Anterior cingulate cortex (tissue), 58 donors: Measurements from ENCODE around the gene ASIC1.
"Not testable (repeated sequence)": the region's sequence is repeated elsewhere in the genome, so short reads cannot be mapped to it uniquely, and the experiment has no call there.

Experiments used
- DNase-seq, 58 donors: peaks; one replicate each; lab custom pipeline; 2025; lab: John Stamatoyannopoulos, UW

The ASIC1 gene

DNA sequence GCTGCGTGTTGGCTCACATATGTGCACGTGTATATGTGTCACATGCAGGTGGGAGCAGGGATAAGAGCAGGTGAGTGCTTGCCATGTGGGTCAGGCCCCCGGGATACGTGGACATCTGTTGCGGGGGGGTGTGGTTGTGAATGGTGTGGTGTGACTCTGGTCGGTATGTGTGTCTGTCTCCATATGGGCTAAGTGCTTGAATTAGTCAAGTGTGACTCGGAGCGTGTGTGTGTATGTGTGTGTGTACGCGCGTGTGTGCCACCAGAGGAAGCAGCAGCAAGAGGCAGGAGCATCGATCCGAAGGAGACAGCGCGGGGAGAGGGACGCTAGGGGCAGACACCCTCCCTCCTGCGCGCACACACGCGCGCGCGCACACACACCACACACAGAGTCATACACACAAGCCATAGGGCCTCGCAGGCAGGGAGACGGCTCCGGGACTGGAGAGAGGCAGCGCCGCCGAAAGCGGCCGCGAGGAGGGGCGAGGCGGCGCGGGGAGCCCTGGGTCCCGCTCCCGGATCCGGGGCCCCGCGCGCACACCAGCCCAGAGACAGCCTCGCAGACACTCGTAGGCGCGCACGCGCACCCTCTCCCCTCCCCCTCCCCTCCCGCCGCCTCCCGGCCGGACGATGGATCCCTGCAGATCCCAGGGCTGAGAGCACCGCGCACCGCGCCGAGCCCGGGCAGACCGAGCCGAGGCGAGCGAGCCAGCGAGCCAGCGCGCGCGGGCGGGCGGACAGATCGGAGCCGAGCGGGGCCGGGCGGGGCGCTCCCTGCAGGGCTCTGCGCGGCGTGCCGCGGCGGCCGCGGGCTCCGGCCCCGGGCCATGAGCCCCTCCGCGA is at the start of gene ASIC1:
TSS of gene ASIC1 (plus strand) at position 597 of the 842 bp plus-strand sequence. CDS start 1,171 bp downstream, outside the sequence.
- peak; percentile 14 to 84 (median 68) for DNase-seq

DNA sequence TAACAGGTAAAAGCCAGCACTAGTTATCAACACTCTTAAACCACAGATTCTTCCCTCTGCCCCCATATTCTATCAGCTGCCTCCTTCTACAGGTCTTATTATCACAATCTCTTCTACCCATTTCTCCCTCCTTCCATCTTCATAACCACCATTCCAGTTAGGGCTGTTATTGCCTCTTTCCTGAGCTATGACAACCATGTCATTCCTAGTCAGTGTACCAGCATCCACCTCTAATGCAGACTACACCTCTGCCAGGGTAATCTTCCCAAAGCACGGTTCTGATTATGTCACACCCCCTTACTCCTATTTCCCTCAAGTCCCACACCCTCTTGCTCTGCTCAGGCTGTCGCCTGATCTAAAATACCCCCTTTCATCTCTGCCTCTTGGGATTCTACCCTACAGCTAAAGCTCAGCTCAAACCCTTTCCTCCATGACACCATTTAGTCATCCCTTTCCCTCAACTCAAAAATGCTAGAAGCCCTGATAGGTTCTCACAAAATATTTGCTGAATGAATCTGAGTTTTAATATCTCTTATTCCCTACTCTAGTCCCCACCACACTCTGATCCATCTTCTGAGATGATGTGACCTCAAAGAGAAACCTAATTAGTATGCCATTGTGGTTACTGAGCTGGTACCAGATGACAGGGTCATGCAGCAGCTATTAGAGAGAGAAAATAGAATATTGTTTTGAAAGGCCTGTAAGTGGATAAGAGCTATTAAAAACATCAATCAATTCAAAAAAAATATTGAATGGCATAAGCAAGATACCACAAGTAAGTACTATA is 43.8 kb upstream of the ASIC1 start:
- peak in 1 of 58 donors; percentile 3 for DNase-seq

DNA sequence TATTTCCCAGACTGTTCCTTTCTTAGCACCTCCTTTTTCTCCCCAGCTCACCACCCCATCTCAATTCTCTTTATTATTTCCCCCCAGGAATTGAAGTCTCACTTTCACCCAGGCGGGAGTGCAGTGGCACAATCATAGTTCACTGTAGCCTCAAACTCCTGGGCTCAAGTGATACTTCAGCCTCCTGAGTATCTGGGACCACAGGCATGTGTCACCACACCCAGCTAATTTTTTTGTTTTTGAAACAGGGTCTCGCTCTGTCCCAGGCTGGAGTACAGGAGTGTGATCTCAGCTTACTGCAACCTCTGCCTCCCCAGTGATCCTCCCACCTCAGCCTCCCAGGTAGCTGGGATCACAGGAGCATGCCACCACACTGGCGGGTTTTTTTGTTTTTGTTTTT is 43.1 kb upstream of the ASIC1 start:
- no peak for DNase-seq

DNA sequence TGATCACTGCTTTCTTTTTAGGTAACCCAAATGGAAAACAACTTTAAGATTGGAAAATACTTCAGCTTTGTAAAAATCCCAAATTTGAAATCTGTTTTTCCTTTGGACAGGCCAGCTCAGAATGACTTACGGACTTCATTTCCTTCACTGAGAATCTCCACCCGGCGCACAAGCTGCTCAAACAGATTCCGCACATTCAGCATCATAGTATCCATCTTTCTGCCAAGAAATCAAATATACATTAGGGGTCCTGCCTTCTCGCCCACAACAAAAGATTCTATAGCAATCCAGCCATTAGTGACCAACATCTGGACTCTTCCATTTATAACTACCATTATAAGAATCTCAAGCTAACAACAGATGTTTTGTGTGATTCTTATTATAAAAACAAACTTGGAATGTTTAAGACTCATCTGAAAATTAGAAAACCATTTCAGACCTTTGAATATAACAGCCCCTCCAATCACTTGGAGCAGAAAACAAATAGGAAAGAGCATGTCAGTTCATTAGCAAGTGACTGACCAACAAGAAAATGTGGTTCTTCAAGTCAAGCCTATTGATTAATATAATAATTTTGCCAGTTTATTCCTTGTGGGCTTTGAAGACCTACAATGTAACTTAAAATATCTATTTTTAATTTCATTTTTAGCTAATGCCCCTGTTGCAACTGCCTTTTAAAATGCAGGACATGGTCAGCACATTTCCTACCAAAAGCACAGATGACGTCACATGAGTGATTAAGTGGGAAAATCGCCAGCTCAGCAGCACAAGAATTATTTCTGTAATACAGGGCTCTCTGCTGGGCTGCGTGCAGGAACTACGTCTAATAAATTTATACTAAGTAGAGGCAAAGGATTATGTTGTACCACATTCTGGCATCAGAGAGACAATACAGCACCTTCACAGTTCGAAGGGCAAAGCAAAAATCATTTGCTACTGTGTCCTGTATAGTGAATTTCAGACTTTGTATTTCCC is 40.6 kb upstream of the ASIC1 start:
- DNase-seq: peak in 27 of 58 donors; percentile 5 to 73 (median 31)

DNA sequence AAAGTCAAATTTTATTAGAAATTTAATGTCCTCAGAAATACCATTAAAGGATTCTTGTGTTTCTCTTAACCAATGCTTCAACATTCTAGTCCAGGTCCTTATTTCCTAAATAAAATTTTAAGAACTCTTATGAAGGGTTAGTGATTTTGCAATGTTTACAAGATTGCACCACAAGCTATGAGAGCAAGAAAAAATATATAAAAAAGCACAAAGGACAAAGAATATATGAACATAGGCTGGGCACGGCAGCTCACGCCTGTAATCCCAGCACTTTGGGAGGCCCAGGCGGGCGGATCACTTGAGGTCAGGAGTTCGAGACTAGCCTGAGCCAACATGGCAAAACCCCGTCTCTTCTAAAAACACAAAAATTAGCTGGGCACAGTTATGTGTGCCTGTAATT is 39.8 kb upstream of the ASIC1 start:
- no peak for DNase-seq

DNA sequence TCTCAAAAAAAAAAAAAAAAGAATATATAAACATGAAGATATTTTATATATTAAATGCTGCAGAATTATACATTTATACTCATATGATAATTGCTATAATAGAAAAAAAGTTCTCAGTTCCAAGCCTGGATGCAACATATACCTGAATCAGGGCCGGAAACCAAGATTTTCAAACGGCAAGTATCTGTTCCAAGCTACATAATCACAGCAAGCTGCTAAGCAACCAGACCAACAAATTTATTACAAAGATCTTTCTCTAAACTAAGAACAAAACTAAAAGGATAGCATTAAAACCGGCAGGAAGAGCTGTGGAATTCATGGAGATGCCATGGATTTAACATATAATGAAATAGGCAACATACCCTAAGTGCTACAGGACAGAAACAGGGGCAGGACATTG is 39.2 kb upstream of the ASIC1 start:
- DNase-seq: no peak

DNA sequence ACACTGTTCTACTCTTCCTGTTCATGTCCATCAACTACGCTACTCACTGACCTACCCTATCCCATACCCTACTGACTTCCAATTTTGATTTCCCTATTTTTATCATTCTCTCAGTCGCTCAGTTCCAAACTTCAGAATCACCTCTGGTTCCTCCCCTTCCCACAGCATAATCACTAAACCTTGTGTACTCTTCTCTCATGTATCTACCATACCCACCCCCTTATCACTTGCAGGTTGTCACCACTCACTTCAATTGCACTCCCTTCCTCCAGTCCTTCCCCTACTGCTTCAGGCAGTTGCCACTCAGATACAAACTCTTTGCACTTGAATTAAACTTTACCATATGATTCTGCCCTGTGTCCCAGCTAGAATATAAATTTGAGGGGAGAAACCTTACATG is 38.4 kb upstream of the ASIC1 start:
- no peak for DNase-seq

DNA sequence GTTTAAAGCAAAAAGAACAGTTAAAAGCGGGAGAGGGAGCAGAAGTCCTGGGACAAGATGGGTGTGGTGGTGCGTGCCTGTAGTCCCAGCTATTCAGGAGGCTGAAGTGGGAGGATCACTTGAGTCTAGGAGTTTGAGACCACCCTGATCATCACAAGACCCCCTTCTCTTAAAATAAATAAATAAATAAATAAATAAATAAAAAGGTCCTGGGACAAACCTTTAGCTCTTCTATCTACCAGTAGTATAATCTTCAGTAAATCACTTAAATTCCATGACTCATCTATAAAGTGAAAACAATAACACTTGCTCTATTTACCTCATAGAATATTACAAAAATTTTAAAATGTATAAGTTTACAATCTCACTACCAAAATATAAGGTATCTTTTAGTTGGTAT is 37.9 kb upstream of the ASIC1 start:
- DNase-seq: no peak

DNA sequence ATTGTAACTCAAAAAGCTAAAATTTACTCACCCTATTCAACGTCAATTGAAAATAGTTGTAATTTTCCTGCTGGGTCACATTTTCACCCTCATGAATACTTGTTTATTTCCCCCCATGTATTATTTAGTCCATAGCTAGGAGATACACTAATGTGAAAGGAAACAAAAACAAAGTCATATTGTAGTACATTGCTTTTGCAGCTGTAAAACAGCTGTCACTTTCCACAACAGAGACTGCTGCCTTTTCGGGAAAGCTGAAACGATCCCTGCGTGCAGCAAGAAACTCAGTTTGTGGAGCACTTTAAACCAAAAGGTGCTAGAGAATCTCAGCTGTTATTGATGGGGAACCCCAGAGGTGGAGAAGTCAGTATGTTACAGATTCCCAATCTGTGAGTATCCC is 36.4 kb upstream of the ASIC1 start:
- DNase-seq: no peak

DNA sequence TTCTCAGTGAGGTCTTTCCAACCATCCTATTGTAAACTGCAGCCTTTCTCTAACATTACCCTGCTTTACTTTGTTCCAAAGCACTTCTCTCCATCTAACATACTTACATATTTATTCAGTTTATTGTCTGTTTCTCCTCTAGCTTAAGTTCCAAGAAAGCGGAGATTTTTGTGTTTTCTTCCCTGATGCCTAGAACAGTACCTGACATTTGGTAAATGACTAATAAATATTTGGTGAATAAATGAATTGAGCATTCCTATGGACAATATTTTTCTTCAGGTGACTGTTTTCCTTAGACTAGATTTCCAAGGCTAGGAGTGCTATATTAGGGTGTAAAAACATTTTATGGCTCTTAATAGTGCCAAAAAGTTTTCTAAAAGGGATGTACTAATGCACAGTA is 34.5 kb upstream of the ASIC1 start:
- no peak for DNase-seq

DNA sequence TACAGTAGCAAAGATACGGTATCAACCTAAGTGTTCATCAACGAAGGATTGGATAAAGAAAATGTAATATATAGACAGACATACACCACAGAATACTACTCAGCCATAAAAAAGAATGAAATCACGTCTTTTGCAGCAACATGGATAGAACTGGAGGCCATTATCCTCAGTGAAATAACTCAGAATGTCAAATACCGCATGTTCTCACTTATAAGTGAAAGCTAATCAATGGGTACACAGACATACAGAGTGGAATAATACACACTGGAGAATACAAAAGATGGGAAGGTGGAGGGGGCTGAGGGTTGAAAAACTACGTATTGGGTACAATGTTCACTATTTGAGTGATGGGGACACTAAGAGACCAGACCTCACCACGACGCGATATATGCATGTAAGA is 33.2 kb upstream of the ASIC1 start:
- DNase-seq: no peak

DNA sequence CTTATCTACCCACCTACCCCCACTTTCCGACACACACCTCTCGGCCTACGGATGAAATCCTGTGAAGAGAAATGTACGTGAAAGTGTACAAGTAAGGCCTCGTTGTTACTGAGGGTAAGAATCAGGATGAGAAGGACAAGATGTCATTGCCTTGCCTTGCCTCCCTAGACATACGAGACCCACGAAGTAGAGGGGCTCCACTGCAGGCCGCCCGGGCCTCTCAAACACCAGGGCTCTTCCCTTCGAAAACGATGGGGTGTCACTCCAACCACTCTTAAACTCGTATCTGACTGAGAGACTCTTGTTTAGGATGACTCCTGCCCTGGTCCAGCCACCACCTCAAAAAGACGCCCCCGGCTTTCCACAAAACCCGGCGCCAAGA is 32.6 kb upstream of the ASIC1 start:
- DNase-seq: no peak

DNA sequence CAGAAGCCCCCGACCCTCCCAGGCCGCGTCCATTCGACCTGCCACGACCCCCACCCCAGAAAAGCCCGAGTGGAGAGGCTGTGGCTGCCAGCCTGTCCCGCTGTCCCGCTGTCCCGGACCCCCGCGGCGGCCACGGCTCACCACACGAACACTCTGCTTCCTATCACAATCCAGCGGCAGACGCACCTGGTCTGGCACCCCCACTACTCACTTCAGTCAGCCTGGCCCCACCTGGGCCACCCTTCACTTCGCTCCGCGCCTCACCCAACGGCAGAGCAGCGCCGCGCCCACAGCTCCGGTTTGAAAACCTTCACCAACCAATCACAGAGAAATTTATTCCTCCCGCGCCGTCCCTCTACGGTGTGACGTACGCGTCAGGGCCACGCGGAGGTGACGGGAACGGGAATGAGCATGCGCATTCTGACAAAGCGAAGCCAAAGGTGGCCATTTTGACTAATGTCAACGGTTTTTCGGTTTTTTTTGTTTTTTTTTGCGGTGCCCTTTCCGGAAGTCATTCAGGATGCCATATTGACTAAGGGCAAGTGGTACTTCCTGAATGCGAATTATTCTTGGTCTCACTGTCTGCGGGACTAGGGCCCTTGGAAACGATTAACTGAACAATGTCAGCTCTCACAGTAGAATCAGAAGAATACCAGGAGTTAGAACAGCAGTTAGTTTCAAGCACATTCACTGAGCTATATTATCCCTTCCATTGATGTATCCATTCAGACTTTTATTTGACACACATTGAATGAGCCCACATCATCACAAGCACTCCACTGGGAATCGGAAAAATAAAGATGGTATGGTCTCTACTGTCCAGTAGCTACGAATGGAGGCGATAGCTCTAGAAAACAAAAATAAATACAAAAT is 32.0 kb upstream of the ASIC1 start, which contains the start of gene RACGAP1:
TSS of gene RACGAP1 (minus strand) at position 308 of the 873 bp plus-strand sequence. CDS start 8,779 bp downstream, outside the sequence.
- DNase-seq: peak; percentile 47 to 97 (median 89)

DNA sequence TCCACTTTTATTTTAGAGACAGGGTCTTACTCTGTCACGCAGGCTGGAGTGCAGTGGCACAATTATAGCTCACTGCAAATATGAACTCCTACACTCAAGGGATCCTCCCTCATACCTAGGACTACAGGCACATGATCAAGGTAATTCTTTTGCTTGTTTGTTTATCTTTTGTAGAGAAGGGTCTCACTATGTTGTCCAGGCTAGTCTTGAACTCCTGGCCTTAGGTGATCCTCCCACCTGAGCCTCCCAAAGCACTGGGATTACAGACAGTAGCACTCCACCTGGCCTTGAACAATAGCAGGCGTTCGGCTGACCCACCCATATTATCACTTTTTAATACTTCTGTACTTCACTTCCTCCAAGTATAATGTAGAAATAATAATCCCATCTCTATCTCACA is 30.7 kb upstream of the ASIC1 start:
- no peak for DNase-seq

DNA sequence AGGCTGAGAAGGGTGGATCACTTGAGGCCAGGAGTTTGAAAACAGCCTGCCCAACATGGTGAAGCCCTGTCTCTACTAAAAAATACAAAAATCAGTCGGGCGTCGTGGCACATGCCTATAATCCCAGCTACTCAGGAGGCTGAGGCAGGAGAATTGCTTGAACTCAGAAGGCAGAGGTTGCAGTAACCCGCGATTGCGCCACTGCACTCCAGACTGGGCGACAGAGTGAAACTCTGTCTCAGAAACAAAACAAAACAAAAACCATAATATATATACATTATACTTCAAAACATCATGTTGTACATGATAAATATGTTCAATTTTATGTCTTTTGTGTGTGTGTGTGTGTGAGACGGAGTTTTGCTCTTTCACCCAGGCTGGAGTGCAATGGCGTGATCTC is 26.9 kb upstream of the ASIC1 start:
- DNase-seq: not testable (repeated sequence)

DNA sequence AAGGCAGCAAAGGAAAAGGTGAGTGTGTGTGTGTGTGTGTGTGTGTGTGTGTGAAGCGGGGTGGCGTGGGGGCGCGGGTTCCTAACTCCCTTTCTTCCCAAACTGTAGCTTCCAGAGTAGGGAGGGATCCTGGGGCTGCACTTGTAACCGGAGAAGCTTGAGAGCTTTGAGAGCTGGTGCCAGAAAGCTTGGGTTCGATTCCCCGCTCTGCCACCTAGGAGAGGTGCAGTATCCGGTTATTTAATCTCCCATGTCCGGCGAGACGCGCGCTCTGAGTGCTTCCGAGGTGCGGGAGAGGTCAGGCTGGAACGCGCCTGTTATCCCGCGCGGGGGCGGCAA is 24.9 kb upstream of the ASIC1 start:
- DNase-seq: no peak

DNA sequence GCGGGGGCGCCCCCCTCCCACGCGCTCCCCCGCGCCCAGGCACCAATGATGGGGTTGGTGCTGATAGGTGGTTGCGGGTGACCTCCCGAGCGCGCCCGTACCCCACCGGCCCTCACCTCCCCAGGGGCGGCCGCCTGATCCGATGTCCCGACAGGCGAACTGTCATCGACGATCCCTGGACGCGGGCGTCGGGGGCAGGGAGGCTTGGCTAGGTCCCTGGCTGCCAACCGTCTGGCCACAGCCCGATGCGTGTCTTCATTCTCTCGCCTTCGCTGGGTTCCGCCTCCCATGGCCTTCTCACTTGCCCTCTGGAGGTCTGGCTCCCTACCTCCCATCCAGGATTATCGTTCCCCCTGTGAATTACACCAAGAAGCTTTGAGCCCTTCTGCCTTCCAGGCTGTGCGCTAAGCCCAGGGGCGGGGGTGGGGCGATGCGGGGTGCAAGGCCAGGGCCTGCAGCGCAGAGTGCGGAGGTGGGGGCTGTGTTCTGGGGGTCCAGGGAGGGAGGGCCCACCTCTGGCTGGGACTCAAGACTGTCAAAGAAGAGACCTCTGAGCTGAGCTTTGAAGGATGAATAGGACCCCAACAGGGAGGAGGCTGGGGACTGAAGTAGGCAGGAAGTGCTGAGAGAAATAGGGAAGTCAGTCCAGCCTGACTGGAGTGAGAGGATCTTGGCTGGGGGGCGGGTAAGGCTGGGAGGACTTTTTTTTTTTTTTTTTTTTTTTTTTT is 24.4 kb upstream of the ASIC1 start:
- peak in 5 of 58 donors; percentile 2 to 35 (median 11) for DNase-seq

DNA sequence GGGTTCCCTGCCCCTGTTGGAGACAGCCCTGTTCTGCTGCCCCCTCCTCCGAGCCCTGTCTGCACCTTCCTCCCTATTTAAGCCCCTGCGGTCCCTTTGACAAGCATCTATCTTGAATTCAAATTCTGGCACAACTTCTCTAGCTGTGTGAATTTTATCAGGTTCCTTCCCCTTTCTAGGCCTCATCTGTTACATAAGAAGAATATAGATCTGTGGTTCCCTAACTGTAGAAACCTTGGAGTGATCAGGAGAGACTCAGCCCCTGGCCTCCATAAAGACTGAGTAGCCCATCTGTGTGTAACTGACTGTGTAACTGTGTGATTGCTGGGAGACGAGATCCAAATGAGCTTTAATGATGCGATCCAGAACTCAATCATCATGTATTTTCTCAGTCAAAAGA is 19.1 kb upstream of the ASIC1 start:
- no peak for DNase-seq
